ENCODE results near the gene THNSL1.
"Not testable (repeated sequence)": the region's sequence is repeated elsewhere in the genome, so short reads cannot be mapped to it uniquely, and the experiment has no call there.

The THNSL1 gene

GRCh38 chr10:24992512-24993133 lies 23.8 kb upstream of the THNSL1 start:
- no peak overlapping the region for H3K27ac ChIP-seq (ENCODE audit: low read length)
- H3K36me3 ChIP-seq (replicated peaks; ENCODE audit: low read depth, low read length) = no peaks in the 10 kb centered on the region
- H3K27me3 ChIP-seq (ENCODE audit: low read depth, low read length) = no peaks in the 10 kb centered on the region
- no peaks in the 10 kb centered on the region for H3K79me2 ChIP-seq (ENCODE audit: low read length)
- H3K9me3 ChIP-seq (ENCODE audit: insufficient read depth, low read length) = no peaks in the 10 kb centered on the region
- H3K4me3 ChIP-seq (ENCODE audit: low read length) = no peak overlapping the region
- no peaks in the 10 kb centered on the region for H4K20me1 ChIP-seq (ENCODE audit: insufficient read depth, low read length)
- no peak overlapping the region for H3K9ac ChIP-seq (ENCODE audit: low read length)
- H3K4me2 ChIP-seq (ENCODE audit: low read length) = no peak overlapping the region
- no peak for TF ChIP-seq CTCF (IDR thresholded peaks at IDR 0.05; ENCODE audit: low read depth, low read length)
- no peak for TF ChIP-seq EZH2phosphoT487 (IDR thresholded peaks at IDR 0.05; ENCODE audit: low read depth)
- no peak overlapping the region for H2AFZ ChIP-seq (ENCODE audit: low read depth, low read length)
- H3K4me1 ChIP-seq (ENCODE audit: low read length) = no peaks in the 10 kb centered on the region

- no peaks in the 10 kb centered on the region for H3K27me3 ChIP-seq (ENCODE audit: low read depth, low read length)
- H3K9me3 ChIP-seq (ENCODE audit: insufficient read depth, low read length) = no peaks in the 10 kb centered on the region
- no peak overlapping the region for H3K4me3 ChIP-seq (ENCODE audit: low read length)
Observed at GRCh38 chr10:24993237-24993958, 23.0 kb upstream of the THNSL1 start.

GRCh38 chr10:24995072-24995471 lies 21.3 kb upstream of the THNSL1 start:
- H3K4me1 ChIP-seq (ENCODE audit: low read length) = no peaks in the 10 kb centered on the region
- H3K4me2 ChIP-seq (ENCODE audit: low read length) = no peak overlapping the region
- H3K27ac ChIP-seq (ENCODE audit: low read length) = no peak overlapping the region
- no peaks in the 10 kb centered on the region for H4K20me1 ChIP-seq (ENCODE audit: insufficient read depth, low read length)
- no peaks in the 10 kb centered on the region for H3K9me3 ChIP-seq (ENCODE audit: insufficient read depth, low read length)
- no peak for TF ChIP-seq EZH2phosphoT487 (IDR thresholded peaks at IDR 0.05; ENCODE audit: low read depth)
- TF ChIP-seq CTCF (IDR thresholded peaks at IDR 0.05; ENCODE audit: low read depth, low read length) = no peak
- no peaks in the 10 kb centered on the region for H3K27me3 ChIP-seq (ENCODE audit: low read depth, low read length)
- no peaks in the 10 kb centered on the region for H3K79me2 ChIP-seq (ENCODE audit: low read length)
- H2AFZ ChIP-seq (ENCODE audit: low read depth, low read length) = no peak overlapping the region
- H3K9ac ChIP-seq (ENCODE audit: low read length) = no peak overlapping the region
- H3K4me3 ChIP-seq (ENCODE audit: low read length) = no peak overlapping the region
- no peaks in the 10 kb centered on the region for H3K36me3 ChIP-seq (replicated peaks; ENCODE audit: low read depth, low read length)

More at GRCh38 chr10:24993237-24993958, 23.0 kb upstream of the THNSL1 start:
- H3K4me1 ChIP-seq (ENCODE audit: low read length) = no peaks in the 10 kb centered on the region
- no peaks in the 10 kb centered on the region for H3K79me2 ChIP-seq (ENCODE audit: low read length)
- no peak overlapping the region for H3K27ac ChIP-seq (ENCODE audit: low read length)
- H3K9ac ChIP-seq (ENCODE audit: low read length) = no peak overlapping the region
- H2AFZ ChIP-seq (ENCODE audit: low read depth, low read length) = no peak overlapping the region
- no peaks in the 10 kb centered on the region for H3K36me3 ChIP-seq (replicated peaks; ENCODE audit: low read depth, low read length)
- H4K20me1 ChIP-seq (ENCODE audit: insufficient read depth, low read length) = no peaks in the 10 kb centered on the region
- no peak for TF ChIP-seq EZH2phosphoT487 (IDR thresholded peaks at IDR 0.05; ENCODE audit: low read depth)
- no peak for TF ChIP-seq CTCF (IDR thresholded peaks at IDR 0.05; ENCODE audit: low read depth, low read length)
- H3K4me2 ChIP-seq (ENCODE audit: low read length) = no peak overlapping the region

GRCh38 chr10:24998044-24998443 lies 18.4 kb upstream of the THNSL1 start:
- no peaks in the 10 kb centered on the region for H3K79me2 ChIP-seq (ENCODE audit: low read length)
- H3K27me3 ChIP-seq (ENCODE audit: low read depth, low read length) = no peaks in the 10 kb centered on the region
- no peak for TF ChIP-seq CTCF (IDR thresholded peaks at IDR 0.05; ENCODE audit: low read depth, low read length)
- TF ChIP-seq EZH2phosphoT487 (IDR thresholded peaks at IDR 0.05; ENCODE audit: low read depth) = no peak
- no peak overlapping the region for H2AFZ ChIP-seq (ENCODE audit: low read depth, low read length)
- no peak overlapping the region for H3K27ac ChIP-seq (ENCODE audit: low read length)
- no peaks in the 10 kb centered on the region for H3K9me3 ChIP-seq (ENCODE audit: insufficient read depth, low read length)
- no peak overlapping the region for H3K4me2 ChIP-seq (ENCODE audit: low read length)
- H3K4me1 ChIP-seq (ENCODE audit: low read length) = no peaks in the 10 kb centered on the region
- no peaks in the 10 kb centered on the region for H4K20me1 ChIP-seq (ENCODE audit: insufficient read depth, low read length)
- no peaks in the 10 kb centered on the region for H3K36me3 ChIP-seq (replicated peaks; ENCODE audit: low read depth, low read length)
- no peak overlapping the region for H3K4me3 ChIP-seq (ENCODE audit: low read length)
- H3K9ac ChIP-seq (ENCODE audit: low read length) = no peak overlapping the region

GRCh38 chr10:25011591-25011990 lies 4.8 kb upstream of the THNSL1 start:
- not testable (repeated sequence) for H4K20me1 ChIP-seq (ENCODE audit: insufficient read depth, low read length); H3K4me2 ChIP-seq (ENCODE audit: low read length); H3K9ac ChIP-seq (ENCODE audit: low read length); H3K79me2 ChIP-seq (ENCODE audit: low read length); H2AFZ ChIP-seq (ENCODE audit: low read depth, low read length); H3K9me3 ChIP-seq (ENCODE audit: insufficient read depth, low read length); H3K27me3 ChIP-seq (ENCODE audit: low read depth, low read length); H3K4me3 ChIP-seq (ENCODE audit: low read length); H3K4me1 ChIP-seq (ENCODE audit: low read length); H3K27ac ChIP-seq (ENCODE audit: low read length); H3K36me3 ChIP-seq (replicated peaks; ENCODE audit: low read depth, low read length)

Measured in OCI-LY3 (cell line).